Tibial nerve (tissue), 4 donors: Measurements from ENCODE around the gene KDM4B. TPM values are rescaled to one million over a fixed set of nuclear protein-coding genes. Genes with fewer than 3 reads are reported as not detected.

Source experiments
- DNase-seq, 2 donors: peaks; one replicate each; pipeline ENCODE4 v3.0.0-alpha.2; 2019; ENCODE audit warnings: low spot score in 2 of 2
- H3K27ac ChIP-seq, 4 donors: fragments of 200-600 bp; sonication (generic) in 3 of 4; one replicate each; pipeline ENCODE4 v1.5.1; 2017 to 2019; ENCODE audit warnings: mild to moderate bottlenecking in 1 of 4
- H3K27me3 ChIP-seq, 2 donors: fragments of 200-600 bp; sonication (generic) in 1 of 2; one replicate each; pipeline versions ENCODE4 v1.5.1 to v1.6.0; 2017 to 2019
- H3K36me3 ChIP-seq, 3 donors: fragments of 200-600 bp; sonication (generic); one replicate each; pipeline ENCODE4 v1.5.1; 2018 to 2019
- H3K4me1 ChIP-seq, 4 donors: fragments of 200-600 bp; sonication (generic) in 3 of 4; one replicate each; pipeline ENCODE4 v1.5.1; 2017 to 2019
- H3K4me3 ChIP-seq, 4 donors: fragments of 200-600 bp; sonication (generic) in 3 of 4; one replicate each; pipeline ENCODE4 v1.5.1; 2017 to 2019; ENCODE audit warnings: mild to moderate bottlenecking in 1 of 4, moderate library complexity in 1 of 4
- H3K9me3 ChIP-seq, 4 donors: fragments of 200-600 bp; sonication (generic) in 3 of 4; one replicate each; pipeline ENCODE4 v1.5.1; 2017 to 2019
- CTCF ChIP-seq, 5 experiments: fragments of 200-600 bp in 3 of 5; fragments of 450-650 bp in 2 of 5; sonication (generic) in 3 of 5; IDR thresholded peaks; one replicate each; pipeline ENCODE4 v1.5.1; 2016 to 2019; ENCODE audit warnings: antibody characterized with exemption in 5 of 5, mild to moderate bottlenecking in 3 of 5, moderate library complexity in 2 of 5
- EP300 ChIP-seq, 2 donors: sonication (generic); formaldehyde crosslinking; IDR thresholded peaks; one replicate each; pipeline ENCODE4 v1.6.1; 2017; ENCODE audit warnings: antibody characterized with exemption in 2 of 2, mild to moderate bottlenecking in 1 of 2
- POLR2A ChIP-seq, 2 donors: fragments of 450-650 bp; IDR thresholded peaks; one replicate each; pipeline ENCODE4 v1.6.1; 2017; ENCODE audit warnings: antibody characterized with exemption in 2 of 2, mild to moderate bottlenecking in 2 of 2, moderate library complexity in 2 of 2
- WGBS, 2 donors: methylation state at CpG; one replicate each; pipeline ENCODE4 v1.1.5; 2018; 5-methylcytosine and 5-hydroxymethylcytosine counted together
- total RNA-seq, 4 donors: library from RNA; depleted of rRNA; stranded (reverse); fragments of >200 nt; gene quantifications; one replicate each; pipeline ENCODE4 v1.1.0, GENCODE V29; 2016

The KDM4B gene
- total RNA-seq, 4 donors from 2014 or later: 37.8 to 72.4 (median 57.2) TPM

DNA sequence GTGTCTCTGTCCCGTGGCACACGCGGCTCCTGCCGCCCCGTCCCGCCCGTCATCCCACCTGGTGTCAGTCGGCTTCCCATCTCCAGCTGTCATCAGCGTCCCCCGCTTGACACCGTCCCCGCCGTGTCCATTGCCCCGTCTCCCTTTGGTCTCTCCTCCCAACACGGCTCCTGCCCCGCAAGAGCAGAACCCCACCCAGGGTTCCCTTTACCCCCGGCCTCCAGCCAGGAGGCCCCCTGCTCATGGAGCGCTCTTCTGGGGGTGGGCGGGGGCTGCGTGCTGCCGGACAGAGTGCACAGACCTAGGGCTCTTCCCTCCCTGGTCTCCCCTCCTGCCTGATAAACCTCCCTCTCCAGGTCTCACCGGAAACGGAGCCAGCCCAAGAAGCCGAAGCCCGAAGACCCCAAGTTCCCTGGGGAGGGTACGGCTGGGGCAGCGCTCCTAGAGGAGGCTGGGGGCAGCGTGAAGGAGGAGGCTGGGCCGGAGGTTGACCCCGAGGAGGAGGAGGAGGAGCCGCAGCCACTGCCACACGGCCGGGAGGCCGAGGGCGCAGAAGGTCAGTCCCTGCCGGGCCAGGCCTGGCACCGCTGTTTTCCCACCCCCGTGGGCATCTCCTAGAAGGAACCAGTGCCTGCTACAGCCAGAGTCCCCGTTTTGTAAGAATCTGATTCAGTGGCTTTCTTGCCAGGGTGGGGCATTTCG lies 150.5 kb downstream of the KDM4B start:
- H3K36me3 ChIP-seq: peaks cover 0 to 96% (median 0%) of the 10 kb centered on the region in 3 donors
- DNase-seq: no peak
- 73 to 79% methylated on average over 35 to 36 of the region's 40 CpGs for WGBS, 2 donors

GRCh38 chr19:5120321-5120720 lies 151.4 kb downstream of the KDM4B start:
- TF ChIP-seq CTCF (IDR thresholded peaks at IDR 0.05): no peak
- TF ChIP-seq POLR2A (IDR thresholded peaks at IDR 0.05): no peak
- TF ChIP-seq EP300 (IDR thresholded peaks at IDR 0.05): no peak
- Histone ChIP-seq H3K36me3 (peaks cover 0 to 89% (median 0%) of the 10 kb centered on the region in 3 donors), H3K4me1 (peaks cover 0 to 5% (median 0%) of the 10 kb centered on the region in 4 donors), H3K9me3 (peaks cover 0 to 4% (median 0%) of the 10 kb centered on the region in 4 donors), H3K4me3 (no peak overlapping the region), H3K27me3 (no peaks in the 10 kb centered on the region), H3K27ac (no peak overlapping the region)
- 88 to 89% methylated on average over 7 to 8 of the region's 8 CpGs for WGBS, 2 donors
- DNase-seq: no peak

More for the DNA sequence above, 150.5 kb downstream of the KDM4B start:
- no peaks in the 10 kb centered on the region for H3K27me3 ChIP-seq
- H3K9me3 ChIP-seq: peaks cover 0 to 4% (median 0%) of the 10 kb centered on the region in 4 donors
- no peak overlapping the region for H3K27ac ChIP-seq
- no peak overlapping the region for H3K4me3 ChIP-seq
- no peaks in the 10 kb centered on the region for H3K4me1 ChIP-seq
- no peak for TF ChIP-seq POLR2A (IDR thresholded peaks at IDR 0.05)

- Histone ChIP-seq H3K36me3 (peaks cover 0 to 84% (median 0%) of the 10 kb centered on the region in 3 donors), H3K4me1 (peaks cover 0 to 10% (median 0%) of the 10 kb centered on the region in 4 donors), H3K9me3 (peaks cover 0 to under 1% (median 0%) of the 10 kb centered on the region in 4 donors), H3K27me3 (no peaks in the 10 kb centered on the region), H3K27ac (no peak overlapping the region), H3K4me3 (no peak overlapping the region)
- TF ChIP-seq CTCF (IDR thresholded peaks at IDR 0.05) (no peak), EP300 (IDR thresholded peaks at IDR 0.05) (no peak), POLR2A (IDR thresholded peaks at IDR 0.05) (no peak)
- 83 to 90% methylated on average over 5 to 6 of the region's 9 CpGs for WGBS, 2 donors
- DNase-seq: no peak
These were observed 151.9 kb downstream of the KDM4B start for GRCh38 chr19:5120833-5121232.

- 83 to 89% methylated on average over 28 of the region's 28 CpGs for WGBS, 2 donors
- TF ChIP-seq EP300 (IDR thresholded peaks at IDR 0.05): no peak
- no peak for TF ChIP-seq CTCF (IDR thresholded peaks at IDR 0.05)
- no peak for TF ChIP-seq POLR2A (IDR thresholded peaks at IDR 0.05)
- Histone ChIP-seq H3K4me3 (no peak overlapping the region), H3K9me3 (no peaks in the 10 kb centered on the region), H3K27me3 (no peaks in the 10 kb centered on the region), H3K27ac (no peak overlapping the region), H3K4me1 (peaks cover 0 to 16% (median 0%) of the 10 kb centered on the region in 4 donors), H3K36me3 (peaks cover 0 to 79% (median 0%) of the 10 kb centered on the region in 3 donors)
- no peak for DNase-seq
These were observed 152.6 kb downstream of the KDM4B start for GRCh38 chr19:5121266-5122120.

DNA sequence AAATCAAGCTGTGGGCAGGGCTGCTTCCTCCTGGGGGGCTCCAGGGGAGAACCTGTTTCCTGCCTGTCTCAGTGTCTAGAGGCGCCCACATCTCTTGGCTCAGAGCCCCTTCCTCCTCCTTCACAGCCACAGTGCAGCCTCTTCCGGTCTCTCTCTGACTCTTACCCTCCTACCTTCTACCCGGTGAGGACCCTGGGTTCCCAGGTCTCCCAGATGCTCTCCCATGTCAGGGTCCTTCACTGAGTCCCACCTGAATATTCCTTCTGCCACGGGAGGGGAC lies 153.1 kb downstream of the KDM4B start:
- 51 to 52% methylated on average over 4 of the region's 4 CpGs for WGBS, 2 donors
- TF ChIP-seq POLR2A (IDR thresholded peaks at IDR 0.05) (no peak), CTCF (IDR thresholded peaks at IDR 0.05) (no peak), EP300 (IDR thresholded peaks at IDR 0.05) (no peak)

More for the DNA sequence above, 153.1 kb downstream of the KDM4B start:
- no peak overlapping the region for H3K27ac ChIP-seq
- peaks cover 0 to 76% (median 0%) of the 10 kb centered on the region in 3 donors for H3K36me3 ChIP-seq
- peaks cover 0 to 21% (median 1%) of the 10 kb centered on the region in 4 donors for H3K4me1 ChIP-seq
- no peaks in the 10 kb centered on the region for H3K9me3 ChIP-seq
- no peak for DNase-seq
- H3K27me3 ChIP-seq: no peaks in the 10 kb centered on the region
- H3K4me3 ChIP-seq: no peak overlapping the region
